ENCODE data around the gene RUBCNL.
A peak's percentile ranks its signal among the peaks of the same experiment; 100 is the strongest.
"Not testable (repeated sequence)": the region's sequence is repeated elsewhere in the genome, so short reads cannot be mapped to it uniquely, and the experiment has no call there.

The RUBCNL gene

GRCh38 chr13:46387064-46387851 is at the start of gene RUBCNL:
Gene RUBCNL (minus strand): TSS chr13:46387252. CDS start chr13:46372475, 14,777 bp downstream.
- DNase-seq (ENCODE audit: low spot score), result peak; percentile 65

GRCh38 chr13:46429558-46429957 is 42.5 kb upstream of the RUBCNL start:
- DNase-seq (ENCODE audit: low spot score), result not testable (repeated sequence)

GRCh38 chr13:46405457-46405856 is 18.4 kb upstream of the RUBCNL start:
- DNase-seq (ENCODE audit: low spot score), result no peak

GRCh38 chr13:46404733-46405100 is 17.7 kb upstream of the RUBCNL start:
- DNase-seq (ENCODE audit: low spot score), result no peak

GRCh38 chr13:46403851-46404732 is 17.0 kb upstream of the RUBCNL start:
- DNase-seq (ENCODE audit: low spot score), result no peak

GRCh38 chr13:46402178-46402577 is 15.1 kb upstream of the RUBCNL start:
- no peak for DNase-seq (ENCODE audit: low spot score)

GRCh38 chr13:46401432-46401831 is 14.4 kb upstream of the RUBCNL start:
- no peak for DNase-seq (ENCODE audit: low spot score)

GRCh38 chr13:46396341-46396740 is 9.3 kb upstream of the RUBCNL start:
- no peak for DNase-seq (ENCODE audit: low spot score)

- no peak for DNase-seq (ENCODE audit: low spot score)
Observed at GRCh38 chr13:46392967-46393366, 5.9 kb upstream of the RUBCNL start.

- DNase-seq (ENCODE audit: low spot score), result no peak
Observed at GRCh38 chr13:46389457-46390451, 2.7 kb upstream of the RUBCNL start.

GRCh38 chr13:46388846-46389245 is 1.8 kb upstream of the RUBCNL start:
- DNase-seq (ENCODE audit: low spot score), result no peak

GRCh38 chr13:46388308-46388707 is 1.3 kb upstream of the RUBCNL start:
- DNase-seq (ENCODE audit: low spot score), result no peak

- DNase-seq (ENCODE audit: low spot score), result no peak
Observed at GRCh38 chr13:46386392-46387063, 524 bp downstream of the RUBCNL start.

- no peak for DNase-seq (ENCODE audit: low spot score)
Observed at GRCh38 chr13:46385946-46386345, 1.1 kb downstream of the RUBCNL start.

- no peak for DNase-seq (ENCODE audit: low spot score)
Observed at GRCh38 chr13:46383383-46383782, 3.7 kb downstream of the RUBCNL start.

GRCh38 chr13:46382224-46382623 is 4.8 kb downstream of the RUBCNL start:
- no peak for DNase-seq (ENCODE audit: low spot score)

GRCh38 chr13:46380242-46380641 is 6.8 kb downstream of the RUBCNL start:
- no peak for DNase-seq (ENCODE audit: low spot score)

GRCh38 chr13:46379611-46380010 is 7.4 kb downstream of the RUBCNL start:
- no peak for DNase-seq (ENCODE audit: low spot score)

GRCh38 chr13:46378411-46378810 is 8.6 kb downstream of the RUBCNL start:
- no peak for DNase-seq (ENCODE audit: low spot score)

- no peak for DNase-seq (ENCODE audit: low spot score)
Observed at GRCh38 chr13:46377554-46377953, 9.5 kb downstream of the RUBCNL start.

GRCh38 chr13:46374710-46375109 is 12.3 kb downstream of the RUBCNL start:
- DNase-seq (ENCODE audit: low spot score), result no peak
